Measurements from ENCODE around the gene SEMA3E.

The SEMA3E gene

DNA sequence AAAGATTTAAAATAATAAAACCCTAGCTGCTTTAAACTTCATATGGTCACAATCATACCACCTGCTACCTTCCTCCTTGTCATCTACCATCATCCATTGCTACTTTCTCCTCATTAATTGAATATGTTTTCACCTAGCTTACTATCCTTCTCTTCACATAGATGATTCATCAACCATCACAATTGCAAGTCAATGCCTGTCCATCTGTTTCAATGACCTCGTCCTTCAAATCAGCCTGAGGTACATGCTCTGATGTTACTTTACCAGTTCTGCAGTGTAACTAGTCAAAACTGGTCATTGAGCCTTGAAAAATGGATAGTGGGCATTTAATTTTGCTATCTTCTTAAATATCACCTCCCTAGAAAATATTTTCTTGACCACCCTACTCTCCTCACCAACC lies 164.7 kb downstream of the SEMA3E start:
- TF ChIP-seq, protein P1, sequence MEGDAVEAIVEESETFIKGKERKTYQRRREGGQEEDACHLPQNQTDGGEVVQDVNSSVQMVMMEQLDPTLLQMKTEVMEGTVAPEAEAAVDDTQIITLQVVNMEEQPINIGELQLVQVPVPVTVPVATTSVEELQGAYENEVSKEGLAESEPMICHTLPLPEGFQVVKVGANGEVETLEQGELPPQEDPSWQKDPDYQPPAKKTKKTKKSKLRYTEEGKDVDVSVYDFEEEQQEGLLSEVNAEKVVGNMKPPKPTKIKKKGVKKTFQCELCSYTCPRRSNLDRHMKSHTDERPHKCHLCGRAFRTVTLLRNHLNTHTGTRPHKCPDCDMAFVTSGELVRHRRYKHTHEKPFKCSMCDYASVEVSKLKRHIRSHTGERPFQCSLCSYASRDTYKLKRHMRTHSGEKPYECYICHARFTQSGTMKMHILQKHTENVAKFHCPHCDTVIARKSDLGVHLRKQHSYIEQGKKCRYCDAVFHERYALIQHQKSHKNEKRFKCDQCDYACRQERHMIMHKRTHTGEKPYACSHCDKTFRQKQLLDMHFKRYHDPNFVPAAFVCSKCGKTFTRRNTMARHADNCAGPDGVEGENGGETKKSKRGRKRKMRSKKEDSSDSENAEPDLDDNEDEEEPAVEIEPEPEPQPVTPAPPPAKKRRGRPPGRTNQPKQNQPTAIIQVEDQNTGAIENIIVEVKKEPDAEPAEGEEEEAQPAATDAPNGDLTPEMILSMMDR (IDR thresholded peaks at IDR 0.05): no peak

DNA sequence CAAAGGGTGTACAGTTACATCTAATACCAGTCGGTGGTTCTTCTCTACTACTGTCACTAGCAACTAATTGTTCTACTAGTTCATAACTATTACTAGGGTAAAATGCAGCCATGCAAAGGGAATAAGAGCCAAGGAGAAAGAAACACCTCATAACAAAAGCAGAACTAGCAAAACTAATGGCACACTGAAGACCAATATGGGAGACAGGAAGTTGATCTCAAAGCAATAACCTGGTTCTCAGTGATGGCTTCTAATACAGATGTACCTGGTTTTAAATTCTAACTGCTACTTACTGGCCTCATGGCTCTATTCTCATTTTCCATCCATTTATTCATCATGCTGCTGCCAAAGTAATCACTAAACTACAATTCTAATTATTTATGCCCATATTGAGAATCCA lies 170.3 kb downstream of the SEMA3E start:
- TF ChIP-seq, protein P1 (IDR thresholded peaks at IDR 0.05): no peak

DNA sequence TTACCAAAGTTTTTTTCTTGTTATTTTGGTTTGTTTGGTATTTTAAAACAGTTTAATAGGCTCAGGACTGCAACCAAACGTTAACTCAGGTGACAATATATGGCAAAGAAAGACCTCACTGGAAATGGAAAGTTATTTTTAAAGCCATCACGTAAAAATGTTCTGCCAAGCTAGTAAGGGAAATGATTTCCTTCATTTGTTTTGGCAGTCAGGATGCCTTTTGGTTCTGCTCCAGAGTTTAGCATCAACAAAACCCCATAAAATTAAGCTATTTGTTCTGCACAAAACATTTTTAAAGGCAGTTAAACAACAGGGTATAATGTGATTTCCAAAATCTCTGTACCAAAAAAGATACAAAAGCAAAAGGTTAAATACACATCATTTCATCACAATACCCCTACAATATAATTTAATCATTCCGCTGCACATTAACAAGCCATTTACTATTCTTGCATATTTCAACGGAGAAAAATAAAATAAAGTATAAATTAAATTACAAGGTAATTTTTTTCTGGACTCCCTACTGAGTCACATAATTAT lies 172.4 kb downstream of the SEMA3E start:
- TF ChIP-seq, protein P1 (IDR thresholded peaks at IDR 0.05): no peak

DNA sequence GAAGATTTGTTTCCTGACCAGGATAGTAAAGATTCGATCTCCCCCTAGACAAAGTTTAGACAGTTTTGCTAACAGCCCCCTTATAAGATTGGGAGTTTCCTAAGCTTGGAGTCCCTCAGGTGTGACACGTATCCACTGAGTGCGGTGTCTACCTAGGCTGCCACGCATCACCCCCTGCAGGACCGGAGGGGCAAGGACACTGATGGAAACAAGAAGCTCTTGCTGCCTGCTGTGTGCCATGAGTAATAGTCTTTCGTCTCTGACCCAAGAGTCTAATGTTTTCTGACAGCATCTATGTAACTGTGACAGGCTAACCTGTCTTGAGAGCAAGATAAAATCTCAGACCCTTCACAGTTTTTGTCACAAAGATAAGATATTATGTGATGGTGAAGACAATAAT lies 173.5 kb downstream of the SEMA3E start:
- TF ChIP-seq, protein P1 (IDR thresholded peaks at IDR 0.05): peak; percentile 45

DNA sequence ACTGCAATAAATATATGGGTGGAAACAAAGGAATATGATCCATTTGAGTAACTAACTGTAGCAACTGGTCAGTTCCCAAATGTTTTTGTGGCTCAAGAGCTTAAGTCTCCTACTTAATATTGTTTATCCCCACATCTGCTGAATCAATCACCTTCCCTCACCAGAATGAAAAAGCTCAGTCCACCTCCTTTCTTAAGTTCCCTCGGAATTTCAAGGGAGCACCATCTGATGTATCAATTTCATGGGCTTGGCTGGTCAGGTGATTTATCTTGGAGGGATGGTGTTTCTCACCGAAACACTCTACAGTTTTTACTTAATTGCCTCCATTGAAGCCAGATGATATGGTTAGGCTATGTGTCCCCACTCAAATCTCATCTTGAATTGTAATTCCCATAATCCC lies 176.6 kb downstream of the SEMA3E start:
- TF ChIP-seq, protein P1 (IDR thresholded peaks at IDR 0.05): no peak

DNA sequence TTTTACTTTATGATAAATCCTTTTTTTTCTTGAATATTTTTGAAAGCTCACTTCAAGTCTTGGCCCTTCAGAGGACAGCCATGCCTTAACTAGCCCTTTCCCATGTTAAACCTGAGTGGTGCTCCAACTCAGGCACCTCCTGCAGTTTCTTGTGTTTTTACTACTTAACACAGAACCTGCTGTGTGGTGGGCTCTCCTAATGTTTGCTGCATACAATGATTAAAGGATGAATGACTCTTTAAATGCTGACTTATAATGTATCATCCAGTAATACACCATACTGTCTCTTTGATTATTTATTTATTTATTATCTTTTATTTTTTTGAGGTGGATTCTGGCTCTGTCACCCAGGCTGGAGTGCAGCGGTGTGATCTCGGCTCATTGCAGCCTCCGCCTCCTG lies 179.4 kb downstream of the SEMA3E start:
- TF ChIP-seq, protein P1 (IDR thresholded peaks at IDR 0.05): no peak

DNA sequence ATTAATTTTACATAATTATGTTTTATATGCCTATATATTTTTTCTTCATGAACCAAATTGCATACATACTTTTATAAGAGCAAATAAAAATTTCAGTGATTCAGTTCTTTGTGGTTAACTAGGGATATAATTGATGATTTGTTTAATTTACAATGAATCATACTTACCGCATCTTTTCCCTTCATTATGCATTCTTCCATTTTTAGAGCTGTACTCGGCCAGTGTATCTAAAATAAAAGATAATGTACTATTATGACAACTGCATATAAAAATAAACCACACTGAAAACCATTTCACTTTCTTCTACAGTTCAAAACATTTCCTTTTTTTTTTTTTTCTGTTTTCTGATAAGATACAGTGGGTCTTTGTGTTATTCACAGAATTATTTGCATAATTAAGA lies 179.9 kb downstream of the SEMA3E start:
- TF ChIP-seq, protein P1 (IDR thresholded peaks at IDR 0.05): no peak

DNA sequence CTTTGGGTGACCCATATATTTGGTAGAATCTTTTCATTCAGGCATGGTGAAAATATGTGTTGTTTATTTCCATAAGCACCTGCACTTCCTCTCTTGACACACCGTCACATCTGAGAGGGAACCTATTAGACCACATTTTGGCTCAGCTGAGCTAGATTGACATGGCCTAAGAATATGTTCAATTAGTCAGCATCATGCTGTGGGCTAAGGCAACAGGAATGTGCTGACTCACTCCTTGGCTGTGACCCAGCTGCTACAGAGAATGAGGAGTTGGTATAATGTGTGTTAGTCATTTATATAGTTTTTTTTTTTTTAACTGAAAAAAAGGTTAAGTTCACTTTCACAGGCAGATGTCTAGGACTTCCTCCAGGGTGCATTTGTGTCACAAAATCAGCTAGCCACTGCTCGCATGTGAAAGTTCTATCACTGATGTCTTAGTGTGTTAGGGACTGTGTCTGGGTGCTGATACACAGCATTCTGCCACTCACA lies 180.6 kb downstream of the SEMA3E start:
- TF ChIP-seq, protein P1 (IDR thresholded peaks at IDR 0.05): no peak
